Smooth muscle cell of the brain vasculature (primary cell): ENCODE results near the gene CSF1R.

ENCODE experiments used
- DNase-seq: peaks from one replicate; pipeline ENCODE4 v3.0.0-alpha.2; 2012; ENCODE audit warnings: low read depth, low spot score

Gene CSF1R

GRCh38 chr5:150085950-150086715 is at the start of gene CSF1R:
Gene CSF1R (minus strand): TSS chr5:150086554. CDS start chr5:150086427, 127 bp downstream.
- DNase-seq = no peak

DNA sequence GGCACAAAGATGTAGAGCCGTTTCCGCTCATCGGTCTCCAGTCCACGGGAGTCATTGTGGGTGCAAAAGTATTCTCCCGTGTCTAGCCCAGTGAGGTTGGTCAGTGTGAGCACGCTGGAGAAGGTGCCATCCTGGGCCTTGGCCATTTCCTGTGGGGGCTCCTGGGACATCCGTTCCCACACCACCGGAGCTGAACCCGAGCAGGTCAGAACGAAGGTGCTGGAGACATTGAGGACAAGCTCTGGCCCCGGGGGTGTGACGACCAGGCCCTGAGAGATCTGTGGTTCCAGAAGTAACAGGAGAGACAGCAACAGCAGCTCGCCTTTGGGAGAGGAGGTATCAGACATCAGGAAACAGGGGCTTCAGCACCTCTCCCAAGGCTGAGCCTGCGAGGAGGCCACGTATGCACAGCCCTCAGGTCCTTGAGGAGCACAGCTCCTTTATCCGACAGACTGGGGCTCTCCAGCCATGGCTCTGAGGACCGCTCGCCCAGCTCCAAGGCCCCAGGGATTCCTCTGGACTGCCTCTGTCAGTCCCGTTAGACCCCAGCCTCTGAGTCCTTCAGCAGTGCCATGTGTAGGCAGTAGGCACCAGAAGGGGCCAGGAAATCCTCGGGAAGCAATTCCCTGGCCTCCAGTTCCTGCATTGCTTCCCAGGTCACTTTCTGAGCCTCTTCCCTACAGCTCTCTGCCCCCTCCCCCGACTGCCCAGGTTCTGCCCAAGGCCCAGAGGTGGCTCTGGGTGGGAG is 49.4 kb upstream of the CSF1R start:
- no peak for DNase-seq

DNA sequence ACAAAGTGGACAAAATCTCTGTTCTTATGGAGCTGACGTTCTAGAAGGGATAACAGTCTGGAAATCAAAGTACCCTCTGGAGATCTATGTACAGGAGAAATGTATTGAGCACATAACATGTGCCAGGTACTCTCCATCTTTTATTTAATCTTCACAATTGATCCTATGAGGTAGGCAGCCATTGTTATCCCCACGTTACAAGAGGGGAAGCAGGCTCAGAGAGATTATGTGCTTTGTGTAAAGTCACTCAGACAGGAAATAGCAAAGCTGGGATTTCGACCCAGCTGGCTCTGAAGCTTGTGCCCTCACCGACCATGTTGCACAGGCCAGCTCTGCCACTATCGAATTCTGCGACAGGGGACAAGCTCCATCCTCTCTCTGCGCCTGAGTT is 47.8 kb upstream of the CSF1R start:
- no peak for DNase-seq

GRCh38 chr5:150133581-150134197 is 47.3 kb upstream of the CSF1R start:
- no peak for DNase-seq

GRCh38 chr5:150132740-150133139 is 46.4 kb upstream of the CSF1R start:
- DNase-seq = no peak

- DNase-seq = no peak
Measured at GRCh38 chr5:150131978-150132694, 45.8 kb upstream of the CSF1R start.

GRCh38 chr5:150131461-150131860 is 45.1 kb upstream of the CSF1R start:
- no peak for DNase-seq

DNA sequence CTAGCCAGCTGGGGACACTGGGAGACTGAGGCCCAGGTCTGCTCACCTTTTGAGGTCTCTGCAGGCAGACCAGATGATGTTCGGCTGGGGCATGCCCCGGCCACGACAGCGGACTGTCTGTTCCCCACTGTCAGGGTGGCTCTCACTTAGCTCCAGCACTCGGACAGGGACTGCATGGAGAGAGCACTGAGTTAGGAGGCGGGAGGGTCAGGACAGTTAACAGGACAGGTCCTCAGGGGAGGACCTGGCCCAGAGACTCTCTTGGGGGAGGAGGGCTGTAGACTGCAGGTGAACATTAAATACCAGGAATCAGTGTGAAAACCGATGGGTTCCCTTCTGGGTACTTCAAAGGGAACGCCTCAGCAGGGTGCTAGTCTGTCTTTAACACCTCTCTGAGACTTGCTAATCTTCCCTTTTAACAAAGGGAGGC is 44.2 kb upstream of the CSF1R start:
- no peak for DNase-seq

GRCh38 chr5:150129813-150130492 is 43.6 kb upstream of the CSF1R start:
- DNase-seq = no peak

DNA sequence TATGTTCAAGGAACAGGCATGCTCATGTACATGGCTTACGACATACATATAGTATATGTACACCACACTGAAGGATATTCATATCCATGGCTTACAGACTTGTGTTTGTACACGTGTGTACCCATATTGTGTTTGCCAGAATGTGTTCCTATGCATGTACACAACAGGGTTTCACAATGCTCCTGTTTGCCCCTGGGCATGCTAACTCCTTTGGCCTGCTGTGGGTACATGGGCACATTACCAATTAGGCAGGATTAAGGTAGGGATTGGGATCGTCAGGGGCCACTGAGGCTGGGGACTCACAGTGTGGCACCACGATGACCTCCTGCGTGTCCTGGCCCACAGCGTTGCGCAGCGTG is 43.1 kb upstream of the CSF1R start:
- no peak for DNase-seq

DNA sequence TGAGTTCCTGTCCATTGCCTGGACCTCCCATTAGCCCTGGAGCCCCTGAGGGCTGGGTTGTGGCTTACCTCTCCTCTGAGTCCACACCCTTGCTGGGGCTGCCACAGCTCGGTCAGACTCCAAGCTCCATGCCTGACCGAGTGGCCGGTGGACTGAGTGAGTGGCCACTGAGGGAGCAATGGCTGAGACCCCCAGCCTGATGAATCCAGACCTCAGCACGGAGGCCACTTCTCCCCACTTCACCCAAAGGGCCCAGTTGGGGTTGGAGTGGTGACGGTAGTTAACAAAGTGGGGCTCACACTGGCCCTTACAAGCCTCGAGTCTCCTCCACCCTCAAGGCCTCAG is 40.5 kb upstream of the CSF1R start:
- DNase-seq = no peak

DNA sequence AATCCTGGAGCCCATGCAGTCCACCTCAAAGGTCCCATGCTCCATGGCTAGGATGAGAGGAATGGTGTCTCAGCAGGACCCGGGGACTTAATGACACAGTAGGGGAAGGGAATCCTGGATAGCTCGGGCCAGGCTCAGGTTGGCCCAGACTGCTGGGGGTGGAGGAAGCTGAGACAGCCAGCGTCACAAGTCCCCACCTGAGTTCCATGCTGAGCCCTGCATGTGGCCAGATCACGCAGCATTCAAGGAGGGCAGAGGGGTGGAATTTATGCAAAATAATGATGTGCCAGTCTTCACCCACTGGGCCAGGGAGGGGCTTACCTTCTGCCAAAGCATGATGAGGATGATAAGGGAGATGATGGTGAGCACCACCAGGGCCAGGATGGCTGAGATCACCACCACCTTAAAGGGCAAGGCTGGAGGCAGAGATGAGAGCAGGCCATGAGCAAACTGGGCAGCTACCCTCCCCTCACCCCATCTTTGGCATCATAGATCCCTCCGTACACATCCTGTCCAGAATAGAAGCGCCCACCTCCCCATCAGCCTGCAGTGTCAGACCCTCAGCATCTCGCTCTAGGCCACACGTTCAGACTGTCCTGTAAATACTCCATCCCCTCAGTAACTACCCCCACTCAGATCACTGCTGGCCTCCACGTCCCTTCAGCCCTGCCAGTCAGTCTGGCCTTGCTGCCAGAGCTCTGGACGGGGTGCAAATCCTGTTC is 40.0 kb upstream of the CSF1R start:
- DNase-seq = no peak

- DNase-seq = no peak
Measured at GRCh38 chr5:150125334-150125733, 39.0 kb upstream of the CSF1R start.

DNA sequence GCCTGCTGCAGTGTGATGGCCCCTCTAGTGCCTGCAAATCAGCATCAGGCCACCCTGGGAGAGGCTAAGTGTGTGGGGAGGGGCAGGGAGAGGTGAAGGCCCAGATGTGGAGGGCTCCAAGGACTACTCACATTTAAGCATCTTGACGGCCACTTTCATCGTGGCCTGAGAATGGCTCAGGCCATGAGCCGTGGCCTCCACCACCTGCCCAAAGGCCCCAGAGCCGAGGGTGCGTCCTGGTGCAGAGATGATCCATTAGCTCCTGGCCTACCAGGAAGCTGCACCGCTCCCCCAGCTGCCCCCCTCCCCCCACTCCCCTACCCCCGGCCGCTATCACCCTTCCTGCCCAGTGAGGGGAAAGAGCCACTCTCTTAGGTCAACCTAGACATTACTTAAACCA is 38.2 kb upstream of the CSF1R start:
- no peak for DNase-seq

DNA sequence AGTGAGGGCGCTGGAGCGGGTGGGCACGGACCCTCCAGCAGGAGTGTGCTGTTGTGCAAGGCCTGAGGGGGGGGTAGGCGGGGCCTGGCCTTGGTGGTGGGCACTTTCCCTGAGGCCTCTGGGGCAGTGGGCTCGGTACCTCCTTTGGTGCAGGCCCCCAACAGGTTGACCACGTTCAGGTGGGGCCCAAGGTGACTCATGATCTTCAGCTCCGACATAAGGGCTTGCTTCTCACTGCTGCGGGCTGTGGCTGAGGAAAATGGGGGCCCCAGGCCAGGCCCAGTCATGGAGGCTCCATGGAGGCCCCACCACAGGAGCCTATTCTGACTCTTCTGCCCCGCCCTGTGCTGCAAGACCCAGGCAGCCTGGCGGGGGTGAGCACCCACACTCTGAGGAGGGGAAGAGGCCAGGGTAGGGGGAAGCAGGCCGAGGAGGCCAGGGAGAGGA is 37.8 kb upstream of the CSF1R start:
- DNase-seq = no peak

DNA sequence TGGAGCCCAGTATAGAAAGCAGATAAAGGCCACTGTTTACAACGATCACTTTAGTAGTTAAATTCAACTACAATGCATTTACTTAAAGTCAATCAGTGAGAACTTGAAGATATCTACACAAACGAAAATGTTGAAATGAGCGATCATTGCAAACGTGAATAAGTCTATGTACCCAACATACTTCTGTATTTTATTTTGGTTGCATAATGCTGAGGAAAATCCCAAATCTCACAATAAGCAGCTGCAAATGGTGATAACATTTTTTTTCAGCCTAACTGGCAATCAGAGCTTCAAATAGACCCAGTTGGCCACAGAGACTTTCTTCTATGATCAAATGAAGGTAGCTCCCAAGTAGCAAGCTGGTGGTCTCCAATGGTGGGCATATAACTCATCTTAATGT is 37.2 kb upstream of the CSF1R start:
- DNase-seq = no peak

GRCh38 chr5:150122536-150123481 is 36.5 kb upstream of the CSF1R start:
- no peak for DNase-seq

DNA sequence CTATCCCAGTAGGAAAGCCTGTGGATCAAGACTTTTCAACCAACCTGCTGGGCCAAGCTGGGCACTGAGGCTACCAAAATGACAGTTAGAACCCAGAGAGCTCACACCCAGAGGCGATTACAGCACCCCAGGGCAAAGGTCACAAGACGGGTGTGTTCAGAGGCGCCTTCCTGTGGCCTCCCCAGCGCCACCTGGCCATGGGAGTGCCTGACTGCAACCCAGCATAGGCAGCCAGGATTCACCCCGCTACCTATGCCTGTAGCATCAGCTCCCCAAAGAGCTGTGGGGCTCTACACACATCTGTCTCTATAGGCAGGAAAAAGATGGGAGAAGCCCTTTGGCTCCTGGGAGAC is 35.8 kb upstream of the CSF1R start:
- DNase-seq = no peak

DNA sequence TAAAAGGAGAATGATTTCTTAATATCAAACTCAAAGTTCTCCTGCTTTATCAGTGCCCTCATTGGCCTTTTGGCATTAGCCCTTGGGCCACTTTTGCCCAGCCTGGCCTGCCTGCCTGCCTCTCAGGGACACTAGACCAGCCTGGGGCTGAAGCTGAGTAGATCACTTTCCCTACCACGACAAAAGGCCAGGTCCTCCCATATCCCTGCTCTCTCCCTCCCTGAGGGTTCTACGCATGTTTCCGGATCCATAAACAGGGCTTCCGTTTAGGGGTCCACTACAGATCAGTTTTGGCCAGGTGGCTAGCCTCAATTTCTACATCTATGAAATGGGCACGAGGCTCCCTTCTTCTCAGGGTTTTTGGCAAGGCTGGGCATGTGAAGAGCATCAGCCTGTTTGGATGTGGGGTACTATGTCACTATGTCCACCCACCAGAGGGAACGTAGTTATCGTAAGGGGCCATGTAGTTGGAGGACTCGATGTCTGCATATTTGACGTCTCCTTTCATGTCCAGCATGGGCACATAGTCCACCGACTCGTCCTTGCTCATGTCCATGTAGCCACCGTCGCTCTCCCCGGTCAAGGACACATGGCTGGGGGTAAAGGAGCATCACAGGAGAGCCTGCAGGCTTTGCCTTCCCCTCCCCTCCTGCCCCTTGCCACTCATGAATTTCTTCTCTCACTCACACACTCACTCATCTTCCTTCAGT is 35.2 kb upstream of the CSF1R start:
- DNase-seq = no peak
